K562 (cell line): Measurements from ENCODE around the gene DKC1. TPM values are rescaled to one million over a fixed set of nuclear protein-coding genes. Genes with fewer than 3 reads are reported as not detected.

Source experiments
- ATAC-seq: fragments of 200-7000 bp; cut with Tn5 transposase; 3 replicates; pipeline ENCODE4 v1.9.1; 2020; ENCODE audit warnings: moderate library complexity
- BruUV-seq: library from RNA; stranded (reverse); fragments of 400-500 nt; replicated peaks from 2 replicates; lab custom pipeline; 2021; lab: Mats Ljungman, UMichigan
- CTCF ChIA-PET: fragments of 300-600 bp; formaldehyde crosslinking; extraction: SDS; loops from one replicate; lab custom pipeline; 2021; ENCODE audit warnings: low intra/inter-chr PET ratio; lab: Yijun Ruan, JAX
- POLR2A ChIA-PET: fragments of 300-600, 350-650 bp; sonication (Branson Sonifier 250); formaldehyde crosslinking; extraction: SDS; loops from one replicate; lab custom pipeline; 2021; ENCODE audit warnings: antibody characterized with exemption, inconsistent platforms; lab: Yijun Ruan, JAX
- DNase-seq, 4 experiments: peaks; one replicate each; pipeline versions ENCODE4 v3.0.0 to v3.0.0-alpha.2; 2011 to 2018; ENCODE audit warnings: low spot score in 3 of 4, mixed read lengths in 3 of 4; ENCODE audit errors: extremely low read depth in 1 of 4
- FAIRE-seq: peaks from 2 replicates; lab custom pipeline; 2011; peaks lifted over from hg19 to GRCh38; lab: Jason Lieb, UNC
- H2AFZ ChIP-seq: 2 replicates; pipeline ENCODE4 v1.6.0; 2011; ENCODE audit warnings: low read depth, low read length, control low read depth, inconsistent platforms
- H3K27ac ChIP-seq: fragments of 200-600 bp; 3 replicates; pipeline ENCODE4 v1.8.0; 2011; ENCODE audit warnings: low read depth, mild to moderate bottlenecking, control low read depth, inconsistent platforms, low read length, moderate library complexity, mixed read lengths; ENCODE audit errors: extremely low read depth
- H3K27me3 ChIP-seq, 2 experiments: fragments of 300-600 bp in 1 of 2; 2 replicates in 1 of 2; 3 replicates in 1 of 2; pipeline versions ENCODE4 v1.6.0 to v1.8.0; 2011; ENCODE audit warnings: inconsistent platforms in 2 of 2, low read length in 2 of 2, mild to moderate bottlenecking in 1 of 2, mixed read lengths in 1 of 2, moderate library complexity in 1 of 2; ENCODE audit not compliant: control insufficient read depth in 2 of 2, insufficient read depth in 2 of 2
- H3K36me3 ChIP-seq: fragments of 300-600 bp; 3 replicates; pipeline ENCODE4 v1.8.0; 2011; ENCODE audit warnings: mild to moderate bottlenecking, low read length, inconsistent platforms; ENCODE audit not compliant: control insufficient read depth, insufficient read depth
- H3K4me1 ChIP-seq, 2 experiments: fragments of 200-600 bp in 1 of 2; replicated peaks in 1 of 2; 2 replicates in 1 of 2; 3 replicates in 1 of 2; pipeline versions ENCODE4 v1.5.1 to v1.8.0; 2011; ENCODE audit warnings: inconsistent platforms in 2 of 2, low read length in 2 of 2, mild to moderate bottlenecking in 1 of 2, mixed read lengths in 1 of 2, moderate library complexity in 1 of 2; ENCODE audit not compliant: control insufficient read depth in 2 of 2, insufficient read depth in 2 of 2
- H3K4me2 ChIP-seq: 2 replicates; pipeline ENCODE4 v1.6.1; 2011; ENCODE audit warnings: low read length, control low read depth, inconsistent platforms, mixed read lengths; ENCODE audit not compliant: insufficient read depth
- H3K4me3 ChIP-seq: fragments of 200-600 bp; sonication (generic), shearing (Covaris generic); 2 replicates; pipeline ENCODE4 v1.5.1; 2016; ENCODE audit warnings: control low read depth, inconsistent platforms
- H3K79me2 ChIP-seq: fragments of 200-600 bp; 3 replicates; pipeline ENCODE4 v1.8.0; 2011; ENCODE audit warnings: low read length, inconsistent platforms; ENCODE audit not compliant: control insufficient read depth, insufficient read depth
- H3K9ac ChIP-seq, 2 experiments: 2 replicates each; pipeline versions ENCODE4 v1.6.0 to v1.6.1; 2011; ENCODE audit warnings: low read depth in 2 of 2, low read length in 2 of 2, control low read depth in 1 of 2, inconsistent platforms in 1 of 2, mild to moderate bottlenecking in 1 of 2, mixed read lengths in 1 of 2; ENCODE audit not compliant: insufficient read depth in 1 of 2
- H3K9me1 ChIP-seq: one replicate; pipeline ENCODE4 v1.6.0; 2011; ENCODE audit warnings: inconsistent platforms, mild to moderate bottlenecking, low read length, moderate library complexity; ENCODE audit not compliant: control insufficient read depth, insufficient read depth
- H3K9me3 ChIP-seq: replicated peaks from 2 replicates; pipeline ENCODE4 v1.5.1; 2011; ENCODE audit warnings: low read depth, low read length, inconsistent platforms; ENCODE audit not compliant: control insufficient read depth, insufficient read depth
- H4K20me1 ChIP-seq: replicated peaks from 2 replicates; pipeline ENCODE4 v1.6.1; 2011; ENCODE audit warnings: low read length, inconsistent platforms, mixed read lengths; ENCODE audit not compliant: control insufficient read depth, insufficient read depth
- C11orf30 ChIP-seq: fragments of 450-650 bp; IDR thresholded peaks from 2 replicates; pipeline ENCODE4 v1.6.1; 2016; ENCODE audit warnings: low read depth, mild to moderate bottlenecking
- CBFA2T3 ChIP-seq: fragments of 450-650 bp; IDR thresholded peaks from 2 replicates; pipeline ENCODE4 v1.6.1; 2017
- DNMT1 ChIP-seq: fragments of 450-650 bp; IDR thresholded peaks from 2 replicates; pipeline ENCODE4 v1.6.1; 2016; ENCODE audit warnings: antibody characterized with exemption, mild to moderate bottlenecking
- HDAC6 ChIP-seq: IDR thresholded peaks from 2 replicates; pipeline ENCODE4 v1.6.1; 2012; ENCODE audit warnings: low read depth, mild to moderate bottlenecking, control low read depth, inconsistent platforms, low read length, moderate library complexity
- KHSRP ChIP-seq: fragments of 450-650 bp; IDR thresholded peaks from 2 replicates; pipeline ENCODE4 v1.6.1; 2017
- KLF1 ChIP-seq: fragments of 450-650 bp; IDR thresholded peaks from 2 replicates; pipeline ENCODE4 v1.6.1; 2016; ENCODE audit warnings: missing genetic modification characterization, missing compliant biosample characterization
- MBD2 ChIP-seq: sonication (generic); IDR thresholded peaks from 2 replicates; pipeline ENCODE4 v1.6.1; 2016; ENCODE audit warnings: low read depth, borderline replicate concordance
- MEIS2 ChIP-seq: fragments of 450-650 bp; IDR thresholded peaks from 2 replicates; pipeline ENCODE4 v1.6.1; 2014; ENCODE audit warnings: mild to moderate bottlenecking; ENCODE audit not compliant: partially characterized antibody
- MTA2 ChIP-seq: fragments of 450-650 bp; IDR thresholded peaks from 2 replicates; pipeline ENCODE4 v1.6.1; 2016; ENCODE audit warnings: low read depth
- RBM14 ChIP-seq: fragments of 200-400 bp; formaldehyde crosslinking; IDR thresholded peaks from 2 replicates; pipeline ENCODE4 v1.6.1; 2018; ENCODE audit warnings: low read depth, mild to moderate bottlenecking, low read length, moderate library complexity, borderline replicate concordance; ENCODE audit not compliant: insufficient read depth
- TGIF2 ChIP-seq: sonication (generic); formaldehyde crosslinking; IDR thresholded peaks from 2 replicates; pipeline ENCODE4 v1.8.1; 2022; ENCODE audit warnings: mild to moderate bottlenecking, missing genetic modification reagents, moderate library complexity
- ZNF224 ChIP-seq: sonication (generic); formaldehyde crosslinking; IDR thresholded peaks from 2 replicates; pipeline ENCODE4 v1.8.0; 2022; ENCODE audit warnings: mild to moderate bottlenecking, missing genetic modification reagents
- WGBS: fragments of 100-300 bp; shearing (Covaris generic); methylation state at CpG from one replicate; pipeline ENCODE4 v1.1.6; 2016; ENCODE audit warnings: low coverage, mixed read lengths; ENCODE audit not compliant: insufficient coverage; ENCODE audit errors: missing lambda C conversion rate; 5-methylcytosine and 5-hydroxymethylcytosine counted together
- in situ Hi-C: fragments of 300-500 bp; cut with MboI; formaldehyde crosslinking; loops from 4 replicates; pipeline ENCODE4 v1.15.0; 2018; ENCODE audit warnings: inconsistent platforms, mixed read lengths
- intact Hi-C: fragments of 100-400 bp; cut with micrococcal nuclease; formaldehyde crosslinking; loops from 2 replicates; pipeline ENCODE4 v1.14.2; 2022
- polyA plus RNA-seq, 8 experiments: library from polyadenylated mRNA; depleted of rRNA in 4 of 8; stranded (reverse) in 5 of 8; unstranded in 3 of 8; fragments of >200 nt; fragmentation: Nextera tagmentation in 2 of 8; fragmentation: Illumina TruSeq in 1 of 8; extraction: Ambion mirVana in 2 of 8; extraction: Trizol in 1 of 8; gene quantifications; 2 replicates each; pipeline versions ENCODE4 v1.2.1 to v1.2.3, GENCODE V29; 2011 to 2014; ENCODE audit warnings: inconsistent platforms in 1 of 8, missing spikeins in 1 of 8
- total RNA-seq, 7 experiments: library from RNA; depleted of rRNA in 6 of 7; stranded (reverse); fragments of >200 nt in 6 of 7; fragmentation: Illumina TruSeq in 2 of 7; extraction: Trizol in 2 of 7; gene quantifications; 2 replicates each; pipeline versions ENCODE4 v1.2.1 to v1.2.3, GENCODE V29; 2011 to 2021; ENCODE audit warnings: low replicate concordance in 1 of 7
- TF ChIP-seq, protein P1 (sequence below): fragments of 250-450 bp; sonication (Bioruptor Pico); IDR thresholded peaks from 2 replicates; pipeline ENCODE4 v1.5.1; 2021; ENCODE audit warnings: mild to moderate bottlenecking
- TF ChIP-seq, protein P2 (sequence below): fragments of 250-450 bp; sonication (Bioruptor Pico); IDR thresholded peaks from 2 replicates; pipeline ENCODE4 v1.8.0; 2022; ENCODE audit warnings: inconsistent platforms
- TF ChIP-seq, protein P3 (sequence below): fragments of 200-400 bp; formaldehyde crosslinking; IDR thresholded peaks from 2 replicates; pipeline ENCODE4 v1.6.1; 2017; ENCODE audit warnings: mild to moderate bottlenecking, low read depth, low read length, moderate library complexity
- TF ChIP-seq, protein P4 (sequence below): fragments of 200-800 bp; sonication (Bioruptor generic); IDR thresholded peaks from 2 replicates; pipeline ENCODE4 v1.6.1; 2017; ENCODE audit warnings: missing genetic modification characterization, missing compliant biosample characterization

Gene DKC1
- total and polyA plus RNA-seq, 9 of the 15 experiments (the other 6 are each of a cell fraction or from before 2014, with no cell fraction given): 205 to 313 (median 219) TPM

DNA sequence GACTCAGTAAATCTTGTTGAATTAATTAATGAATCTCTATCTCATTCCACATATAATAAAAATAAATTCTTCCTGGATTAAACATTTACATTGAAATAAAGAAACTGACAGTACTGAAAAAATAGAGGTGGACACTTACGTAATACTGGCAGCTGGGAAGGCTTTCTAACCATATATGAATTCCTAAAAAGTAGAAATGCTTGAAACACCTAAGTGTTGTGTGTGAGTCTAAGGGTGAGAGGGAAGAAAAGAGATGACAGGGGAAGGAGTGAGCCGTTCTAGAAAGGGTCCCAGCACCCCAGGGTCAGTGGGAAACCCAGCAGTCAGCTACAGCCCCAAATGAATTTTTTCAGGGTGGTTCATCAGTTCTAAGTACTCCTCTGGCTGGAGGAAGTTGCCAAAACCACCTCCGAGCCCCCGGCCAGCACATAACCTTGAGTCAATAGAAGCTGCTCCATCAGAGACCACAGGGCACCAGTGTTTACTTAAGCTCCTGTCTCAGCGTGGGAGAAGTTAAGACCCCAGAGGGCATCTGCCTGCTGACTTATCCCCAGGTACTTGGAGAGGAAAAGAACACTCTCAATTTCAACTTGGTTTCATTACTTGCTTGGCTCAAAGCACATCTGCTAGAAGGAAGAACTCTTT, 30.1 kb upstream of the DKC1 start (continued):
- TF ChIP-seq, protein P1, sequence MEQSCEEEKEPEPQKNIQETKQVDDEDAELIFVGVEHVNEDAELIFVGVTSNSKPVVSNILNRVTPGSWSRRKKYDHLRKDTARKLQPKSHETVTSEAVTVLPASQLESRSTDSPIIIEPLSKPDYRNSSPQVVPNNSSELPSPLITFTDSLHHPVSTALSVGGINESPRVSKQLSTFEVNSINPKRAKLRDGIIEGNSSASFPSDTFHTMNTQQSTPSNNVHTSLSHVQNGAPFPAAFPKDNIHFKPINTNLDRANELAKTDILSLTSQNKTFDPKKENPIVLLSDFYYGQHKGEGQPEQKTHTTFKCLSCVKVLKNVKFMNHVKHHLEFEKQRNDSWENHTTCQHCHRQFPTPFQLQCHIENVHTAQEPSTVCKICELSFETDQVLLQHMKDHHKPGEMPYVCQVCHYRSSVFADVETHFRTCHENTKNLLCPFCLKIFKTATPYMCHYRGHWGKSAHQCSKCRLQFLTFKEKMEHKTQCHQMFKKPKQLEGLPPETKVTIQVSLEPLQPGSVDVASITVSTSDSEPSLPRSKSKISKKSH (CRISPR knock-in tag): no peak
- TF ChIP-seq KLF1 (tag) (no peak), HDAC6 (no peak), MEIS2 (no peak), KHSRP (no peak), DNMT1 (no peak), RBM14 (no peak)

DNA sequence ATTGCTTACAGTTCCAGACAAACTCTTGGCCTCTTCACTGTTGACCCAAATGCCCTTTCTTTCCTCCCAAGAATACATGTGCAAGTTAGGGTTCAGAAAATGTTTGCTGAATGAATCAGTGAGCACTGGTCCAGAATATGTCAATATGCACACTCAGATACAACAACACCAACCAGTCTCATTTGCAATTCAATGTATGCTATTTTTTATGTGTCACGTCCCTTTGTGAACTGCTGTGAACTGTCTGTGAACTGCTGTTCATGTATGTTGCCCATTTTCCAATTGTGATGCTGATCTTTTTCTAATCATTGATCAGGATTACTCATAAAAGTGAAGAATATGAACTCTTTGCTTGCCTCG, 29.6 kb upstream of the DKC1 start:
- Histone ChIP-seq H3K27ac (no peak overlapping the region), H4K20me1 (0 out of 2 replicates have a peak, but pooled peaks cover 4% of the 10 kb centered on the region), H3K79me2 (peaks cover 80% of the 10 kb centered on the region), H3K27me3 (no peaks in the 10 kb centered on the region), H3K4me3 (no peak overlapping the region), H2AFZ (no peak overlapping the region), H3K9ac (no peak overlapping the region), H3K9me1 (no peaks in the 10 kb centered on the region), H3K9me3 (no peaks in the 10 kb centered on the region), H3K4me1 (peaks cover 4 to 44% of the 10 kb centered on the region in 2 experiments; a peak in 4 of 5 replicates), H3K36me3 (peaks cover 33% of the 10 kb centered on the region), H3K4me2 (no peak overlapping the region)
- ChIA-PET CTCF (no interaction called here), POLR2A (interaction anchor here (0.9 kb wide), 1 partner anchor 926 kb away, joined by 3 read pairs; no protein-coding TSS in a partner anchor)
- FAIRE-seq: no peak
- WGBS: 64% methylated on average over 2 of the region's 2 CpGs
- intact Hi-C loops (no loop called here), in situ Hi-C loops (loop anchor here (25.0 kb wide), 1 partner anchor 146 kb away; the partner anchor contains the start of gene CTAG1A)
- BruUV-seq: no TSS peak
- DNase-seq: no peak
- ATAC-seq: no peak
- no peak for TF ChIP-seq MBD2
- TF ChIP-seq, protein P2, sequence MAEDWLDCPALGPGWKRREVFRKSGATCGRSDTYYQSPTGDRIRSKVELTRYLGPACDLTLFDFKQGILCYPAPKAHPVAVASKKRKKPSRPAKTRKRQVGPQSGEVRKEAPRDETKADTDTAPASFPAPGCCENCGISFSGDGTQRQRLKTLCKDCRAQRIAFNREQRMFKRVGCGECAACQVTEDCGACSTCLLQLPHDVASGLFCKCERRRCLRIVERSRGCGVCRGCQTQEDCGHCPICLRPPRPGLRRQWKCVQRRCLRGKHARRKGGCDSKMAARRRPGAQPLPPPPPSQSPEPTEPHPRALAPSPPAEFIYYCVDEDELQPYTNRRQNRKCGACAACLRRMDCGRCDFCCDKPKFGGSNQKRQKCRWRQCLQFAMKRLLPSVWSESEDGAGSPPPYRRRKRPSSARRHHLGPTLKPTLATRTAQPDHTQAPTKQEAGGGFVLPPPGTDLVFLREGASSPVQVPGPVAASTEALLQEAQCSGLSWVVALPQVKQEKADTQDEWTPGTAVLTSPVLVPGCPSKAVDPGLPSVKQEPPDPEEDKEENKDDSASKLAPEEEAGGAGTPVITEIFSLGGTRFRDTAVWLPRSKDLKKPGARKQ (CRISPR knock-in tag): no peak
- no peak for TF ChIP-seq C11orf30
- no peak for TF ChIP-seq CBFA2T3
- no peak for TF ChIP-seq MTA2
- TF ChIP-seq, protein P3, sequence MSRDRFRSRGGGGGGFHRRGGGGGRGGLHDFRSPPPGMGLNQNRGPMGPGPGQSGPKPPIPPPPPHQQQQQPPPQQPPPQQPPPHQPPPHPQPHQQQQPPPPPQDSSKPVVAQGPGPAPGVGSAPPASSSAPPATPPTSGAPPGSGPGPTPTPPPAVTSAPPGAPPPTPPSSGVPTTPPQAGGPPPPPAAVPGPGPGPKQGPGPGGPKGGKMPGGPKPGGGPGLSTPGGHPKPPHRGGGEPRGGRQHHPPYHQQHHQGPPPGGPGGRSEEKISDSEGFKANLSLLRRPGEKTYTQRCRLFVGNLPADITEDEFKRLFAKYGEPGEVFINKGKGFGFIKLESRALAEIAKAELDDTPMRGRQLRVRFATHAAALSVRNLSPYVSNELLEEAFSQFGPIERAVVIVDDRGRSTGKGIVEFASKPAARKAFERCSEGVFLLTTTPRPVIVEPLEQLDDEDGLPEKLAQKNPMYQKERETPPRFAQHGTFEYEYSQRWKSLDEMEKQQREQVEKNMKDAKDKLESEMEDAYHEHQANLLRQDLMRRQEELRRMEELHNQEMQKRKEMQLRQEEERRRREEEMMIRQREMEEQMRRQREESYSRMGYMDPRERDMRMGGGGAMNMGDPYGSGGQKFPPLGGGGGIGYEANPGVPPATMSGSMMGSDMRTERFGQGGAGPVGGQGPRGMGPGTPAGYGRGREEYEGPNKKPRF: no peak
- no peak for TF ChIP-seq ZNF224 (CRISPR knock-in tag)
- TF ChIP-seq, protein P4, sequence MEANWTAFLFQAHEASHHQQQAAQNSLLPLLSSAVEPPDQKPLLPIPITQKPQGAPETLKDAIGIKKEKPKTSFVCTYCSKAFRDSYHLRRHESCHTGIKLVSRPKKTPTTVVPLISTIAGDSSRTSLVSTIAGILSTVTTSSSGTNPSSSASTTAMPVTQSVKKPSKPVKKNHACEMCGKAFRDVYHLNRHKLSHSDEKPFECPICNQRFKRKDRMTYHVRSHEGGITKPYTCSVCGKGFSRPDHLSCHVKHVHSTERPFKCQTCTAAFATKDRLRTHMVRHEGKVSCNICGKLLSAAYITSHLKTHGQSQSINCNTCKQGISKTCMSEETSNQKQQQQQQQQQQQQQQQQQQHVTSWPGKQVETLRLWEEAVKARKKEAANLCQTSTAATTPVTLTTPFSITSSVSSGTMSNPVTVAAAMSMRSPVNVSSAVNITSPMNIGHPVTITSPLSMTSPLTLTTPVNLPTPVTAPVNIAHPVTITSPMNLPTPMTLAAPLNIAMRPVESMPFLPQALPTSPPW: no peak
- TF ChIP-seq TGIF2 (CRISPR knock-in tag): no peak
